Measurements from ENCODE around the gene KDM4C. TPM values are rescaled to one million over a fixed set of nuclear protein-coding genes. Genes with fewer than 3 reads are reported as not detected.

Gene KDM4C
- total and polyA plus RNA-seq, 2 of the 13 experiments (the other 11 are each of a cell fraction or from before 2014, with no cell fraction given), result 19.4 to 23.6 TPM

GRCh38 chr9:6757456-6758247 lies at the start of gene KDM4C (continued):
- TF ChIP-seq ZNF329 (CRISPR knock-in tag; IDR thresholded peaks at IDR 0.05; ENCODE audit: low read depth), result no peak; the same call in 1 of the 2 replicates
- peak; percentile 85 for TF ChIP-seq ZNF747 (CRISPR knock-in tag; IDR thresholded peaks at IDR 0.05; ENCODE audit: borderline replicate concordance)
- peak; percentile 84; the same call in 1 of the 2 replicates for TF ChIP-seq RNF2 (conservative IDR thresholded peaks at IDR 0.05; ENCODE audit: low read depth)
- peak; percentile 73 for TF ChIP-seq ZNF441 (CRISPR knock-in tag; IDR thresholded peaks at IDR 0.05; ENCODE audit: borderline replicate concordance)
- no peak for TF ChIP-seq NFE2L2 (IDR thresholded peaks at IDR 0.05; ENCODE audit: low read length)
- TF ChIP-seq ZNF7 (CRISPR knock-in tag; IDR thresholded peaks at IDR 0.05), result no peak; the same call in 1 of the 2 replicates
- no peak for TF ChIP-seq NFE2L1 (CRISPR knock-in tag; IDR thresholded peaks at IDR 0.05; ENCODE audit: borderline replicate concordance)
- TF ChIP-seq ZFP36L2 (CRISPR knock-in tag; IDR thresholded peaks at IDR 0.05), result no peak
- peak; percentile 71 for TF ChIP-seq BRF2 (CRISPR knock-in tag; IDR thresholded peaks at IDR 0.05)
- no peak for TF ChIP-seq PLRG1 (conservative IDR thresholded peaks at IDR 0.05)
- no peak for TF ChIP-seq ZNF24 (IDR thresholded peaks at IDR 0.05)
- TF ChIP-seq DMTF1 (CRISPR knock-in tag; IDR thresholded peaks at IDR 0.05), result no peak
- no peak for TF ChIP-seq ISX (CRISPR knock-in tag; conservative IDR thresholded peaks at IDR 0.05)
- TF ChIP-seq FOXO1 (CRISPR knock-in tag; IDR thresholded peaks at IDR 0.05), result no peak; the same call in 1 of the 2 replicates
- TF ChIP-seq ZKSCAN5 (CRISPR knock-in tag; IDR thresholded peaks at IDR 0.05), result no peak
- TF ChIP-seq TSC22D2 (CRISPR knock-in tag; IDR thresholded peaks at IDR 0.05; ENCODE audit: borderline replicate concordance), result no peak
- peak; percentile 89 for TF ChIP-seq TFE3 (CRISPR knock-in tag; IDR thresholded peaks at IDR 0.05)
- no peak; the same call in 1 of the 2 replicates for TF ChIP-seq ZNF703 (CRISPR knock-in tag; IDR thresholded peaks at IDR 0.05; ENCODE audit: borderline replicate concordance)
- TF ChIP-seq ZNF605 (CRISPR knock-in tag; IDR thresholded peaks at IDR 0.05), result peak; percentile 85
- peak; percentile 91 for TF ChIP-seq DRAP1 (CRISPR knock-in tag; IDR thresholded peaks at IDR 0.05)
- TF ChIP-seq HNRNPK (IDR thresholded peaks at IDR 0.05; ENCODE audit: low read depth, low read length, poor library complexity, severe bottlenecking), result no peak
- TF ChIP-seq SETDB1 (CRISPR knock-in tag; IDR thresholded peaks at IDR 0.05; ENCODE audit: borderline replicate concordance), result no peak
- 0 out of 2 replicates have a peak, but pooled peaks have one; percentile 67 for TF ChIP-seq TRAFD1 (CRISPR knock-in tag; IDR thresholded peaks at IDR 0.05; ENCODE audit: borderline replicate concordance)
- TF ChIP-seq MTA3 (CRISPR knock-in tag; IDR thresholded peaks at IDR 0.05), result no peak
